GM12865 (cell line): Measurements from ENCODE around the gene RAD23A.

Experiments used
- DNase-seq: peaks from one replicate; pipeline ENCODE4 v3.0.0; 2010; ENCODE audit warnings: low read depth
- H3K4me3 ChIP-seq: 2 replicates; pipeline ENCODE4 v1.5.1; 2011; ENCODE audit warnings: mild to moderate bottlenecking, low read depth, low read length, control low read depth
- CTCF ChIP-seq: IDR thresholded peaks from 2 replicates; pipeline ENCODE4 v1.5.1; 2011; ENCODE audit warnings: low read length, control low read depth, low read depth, inconsistent platforms; ENCODE audit not compliant: insufficient read depth; ENCODE audit errors: missing control alignments

Gene RAD23A

DNA sequence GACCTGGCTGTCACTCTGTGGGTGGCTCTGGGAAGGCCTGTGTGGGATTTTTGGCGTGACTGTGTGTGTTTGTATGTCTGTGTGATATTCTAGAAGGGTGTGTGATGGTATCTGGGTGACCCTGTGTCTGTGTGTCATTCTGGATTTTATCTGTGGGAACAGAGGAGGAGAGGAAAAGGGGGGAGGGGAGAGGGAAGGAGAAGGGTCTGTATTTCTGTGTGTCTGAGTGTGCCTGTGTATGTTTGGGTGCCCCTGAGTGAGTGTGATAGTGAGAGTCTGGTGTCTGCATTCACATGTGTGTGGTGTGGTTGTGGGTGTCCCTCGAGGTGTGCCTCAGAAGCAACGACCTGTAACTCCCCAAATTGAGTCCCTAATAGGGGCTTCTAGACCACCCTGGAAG is 41.5 kb downstream of the RAD23A start:
- no peak overlapping the region for H3K4me3 ChIP-seq
- no peak for DNase-seq
- TF ChIP-seq CTCF, result no peak

- no peak for DNase-seq
- TF ChIP-seq CTCF, result no peak
- H3K4me3 ChIP-seq, result no peak overlapping the region
Measured at GRCh38 chr19:12987781-12988180, 42.1 kb downstream of the RAD23A start.

- TF ChIP-seq CTCF, result no peak
- DNase-seq, result no peak
- H3K4me3 ChIP-seq, result no peak overlapping the region
Measured at GRCh38 chr19:12990431-12990830, 44.8 kb downstream of the RAD23A start.

DNA sequence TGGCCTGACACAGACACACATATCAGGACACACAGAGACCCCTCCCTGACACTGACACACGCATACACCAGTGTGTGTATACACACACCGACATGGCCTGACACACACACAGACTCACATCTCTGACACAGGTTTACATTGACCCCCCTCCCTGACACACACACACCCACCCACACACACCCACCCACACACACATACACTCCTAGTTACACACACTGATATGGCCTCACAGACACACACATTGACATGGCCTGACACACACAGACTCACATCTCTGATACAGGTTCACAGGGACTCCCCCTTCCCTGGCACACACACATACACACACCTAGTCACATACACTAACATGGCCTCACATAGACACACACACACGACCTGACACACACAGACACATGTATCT is 45.2 kb downstream of the RAD23A start:
- no peak overlapping the region for H3K4me3 ChIP-seq
- no peak for TF ChIP-seq CTCF
- no peak for DNase-seq

DNA sequence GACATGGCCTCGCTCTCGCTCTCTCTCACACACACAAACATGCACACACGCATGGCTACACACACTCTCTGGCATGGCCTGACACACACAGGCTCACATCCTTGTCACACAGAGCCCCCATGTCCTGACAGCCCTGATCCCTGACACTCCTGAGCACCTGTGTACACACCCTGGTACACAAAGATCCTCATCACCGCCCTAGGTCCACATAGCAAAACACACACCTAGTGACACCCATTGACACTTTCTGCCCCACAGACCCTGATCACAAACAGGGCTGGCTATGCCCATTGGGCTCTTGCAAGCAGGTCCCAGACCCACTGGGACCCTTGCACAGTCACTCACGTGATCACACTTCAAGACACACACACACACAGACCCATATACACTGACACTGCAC is 45.6 kb downstream of the RAD23A start:
- no peak for DNase-seq
- no peak for TF ChIP-seq CTCF
- H3K4me3 ChIP-seq, result no peak overlapping the region

DNA sequence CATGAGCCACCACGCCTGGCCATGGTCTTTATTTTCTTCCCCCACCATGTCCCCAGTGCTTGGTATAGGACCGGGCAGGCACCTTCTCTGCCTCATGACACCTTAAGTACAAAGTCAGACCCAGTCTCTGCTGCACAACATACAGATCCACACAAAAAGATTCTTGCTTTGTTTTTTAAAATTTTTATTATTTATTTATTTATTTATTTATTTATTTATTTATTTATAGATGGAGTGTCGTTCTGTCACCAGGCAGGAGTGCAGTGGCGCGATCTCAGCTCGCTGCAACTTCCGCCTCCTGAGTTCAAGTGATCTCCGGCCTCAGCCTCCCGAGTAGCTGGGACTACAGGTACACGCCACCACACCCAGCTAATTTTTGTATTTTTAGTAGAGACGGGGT is 47.1 kb downstream of the RAD23A start:
- no peak for TF ChIP-seq CTCF
- H3K4me3 ChIP-seq, result no peak overlapping the region
- no peak for DNase-seq

DNA sequence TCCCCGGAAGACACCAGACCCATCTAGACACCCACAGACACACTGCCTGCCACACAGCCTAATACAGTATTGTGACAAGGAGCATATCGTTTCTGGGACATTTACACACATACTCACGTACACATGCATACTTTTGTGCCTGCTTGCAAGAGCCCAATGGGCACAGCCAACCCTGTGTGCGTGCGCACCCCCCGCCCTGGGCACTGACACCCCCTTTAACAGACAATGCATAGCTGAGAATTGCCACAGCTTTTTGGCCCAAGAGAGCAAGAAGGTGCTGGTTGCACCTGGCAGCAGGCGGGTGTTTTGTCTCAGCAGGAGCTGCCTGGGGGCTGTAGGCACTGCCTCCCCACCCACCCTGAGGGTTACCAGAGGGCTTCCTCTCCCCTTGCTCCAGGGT is 47.9 kb downstream of the RAD23A start:
- no peak overlapping the region for H3K4me3 ChIP-seq
- no peak for DNase-seq
- no peak for TF ChIP-seq CTCF
